H1 (cell line): Measurements from ENCODE around the gene COX7A2. TPM values are rescaled to one million over a fixed set of nuclear protein-coding genes. Genes with fewer than 3 reads are reported as not detected.

Source experiments
- CTCF ChIA-PET: fragments of 300-600 bp; sonication (Branson Sonifier 250); formaldehyde crosslinking; loops from one replicate; lab custom pipeline; 2021; ENCODE audit not compliant: partially characterized antibody; lab: Charles Lee
- POLR2A ChIA-PET: fragments of 300-600 bp; sonication (Branson Sonifier 250); formaldehyde crosslinking; loops from one replicate; lab custom pipeline; 2021; ENCODE audit warnings: inconsistent platforms; ENCODE audit not compliant: partially characterized antibody; lab: Charles Lee
- DNase-seq, 2 experiments: peaks; one replicate each; pipeline versions ENCODE4 v3.0.0 to v3.0.0-alpha.2; 2010 to 2022; ENCODE audit warnings: low spot score in 2 of 2, low read depth in 1 of 2, mixed read lengths in 1 of 2
- FAIRE-seq: peaks from 2 replicates; lab custom pipeline; 2011; peaks lifted over from hg19 to GRCh38; lab: Jason Lieb, UNC
- H2AFZ ChIP-seq: 2 replicates; pipeline ENCODE4 v1.8.1; 2012; ENCODE audit warnings: low read length, inconsistent platforms
- H2AK5ac ChIP-seq: 2 replicates; pipeline ENCODE4 v1.6.1; 2013; ENCODE audit warnings: low read depth, low read length
- H2BK120ac ChIP-seq: replicated peaks from 2 replicates; pipeline ENCODE3; 2013; ENCODE audit warnings: low read depth, low read length, inconsistent platforms
- H2BK12ac ChIP-seq: 2 replicates; pipeline ENCODE4 v1.6.1; 2013; ENCODE audit warnings: low read depth, low read length
- H2BK15ac ChIP-seq: 2 replicates; pipeline ENCODE4 v1.6.1; 2013; ENCODE audit warnings: low read length
- H2BK20ac ChIP-seq: 2 replicates; pipeline ENCODE4 v1.6.1; 2013; ENCODE audit warnings: low read length
- H2BK5ac ChIP-seq: 2 replicates; pipeline ENCODE4 v1.6.1; 2013; ENCODE audit warnings: low read depth, low read length
- H3K14ac ChIP-seq: 2 replicates; pipeline ENCODE4 v1.6.1; 2013; ENCODE audit warnings: inconsistent platforms; ENCODE audit not compliant: insufficient read length
- H3K18ac ChIP-seq: 2 replicates; pipeline ENCODE4 v1.6.1; 2013; ENCODE audit warnings: low read length; ENCODE audit errors: extremely low read depth
- H3K23ac ChIP-seq: 2 replicates; pipeline ENCODE4 v1.6.1; 2013; ENCODE audit warnings: inconsistent platforms; ENCODE audit not compliant: insufficient read length
- H3K23me2 ChIP-seq: 2 replicates; pipeline ENCODE4 v1.6.1; 2013; ENCODE audit warnings: low read depth, low read length
- H3K27ac ChIP-seq: 2 replicates; pipeline ENCODE4 v1.6.1; 2011; ENCODE audit warnings: low read depth, low read length, inconsistent platforms
- H3K27me3 ChIP-seq, 4 experiments: replicated peaks in 1 of 4; 1 replicate in 1 of 4; 2 replicates in 3 of 4; pipeline versions ENCODE4 v1.6.1 to v1.8.1; 2011 to 2013; ENCODE audit warnings: low read length in 3 of 4, mild to moderate bottlenecking in 3 of 4, inconsistent platforms in 2 of 4, mixed read lengths in 2 of 4, moderate library complexity in 1 of 4; ENCODE audit not compliant: control insufficient read depth in 3 of 4, insufficient read depth in 3 of 4; ENCODE audit errors: extremely low read depth in 1 of 4
- H3K36me3 ChIP-seq, 4 experiments: 2 replicates each; pipeline versions ENCODE4 v1.6.1 to v1.8.1; 2011 to 2013; ENCODE audit warnings: mild to moderate bottlenecking in 4 of 4, low read length in 3 of 4, moderate library complexity in 2 of 4, control low read depth in 1 of 4, inconsistent platforms in 1 of 4; ENCODE audit not compliant: insufficient read depth in 4 of 4, control insufficient read depth in 2 of 4
- H3K4ac ChIP-seq: replicated peaks from 2 replicates; pipeline ENCODE3; 2013; ENCODE audit warnings: low read length, low read depth, mixed read lengths, inconsistent platforms; ENCODE audit not compliant: insufficient read length
- H3K4me1 ChIP-seq, 4 experiments: replicated peaks in 1 of 4; 1 replicate in 1 of 4; 2 replicates in 3 of 4; pipeline versions ENCODE4 v1.6.1 to v1.8.1; 2011 to 2013; ENCODE audit warnings: low read length in 3 of 4, inconsistent platforms in 2 of 4, mixed read lengths in 1 of 4; ENCODE audit not compliant: insufficient read depth in 4 of 4, control insufficient read depth in 3 of 4
- H3K4me2 ChIP-seq, 2 experiments: 2 replicates each; pipeline versions ENCODE4 v1.6.1 to v1.8.1; 2011 to 2013; ENCODE audit warnings: low read depth in 2 of 2, low read length in 2 of 2, control low read depth in 1 of 2, inconsistent platforms in 1 of 2, mild to moderate bottlenecking in 1 of 2; ENCODE audit not compliant: insufficient read depth in 1 of 2
- H3K4me3 ChIP-seq, 4 experiments: fragments of 200-600, 300-600 bp in 1 of 4; sonication (generic), shearing (Covaris generic), sonication (Bioruptor Twin) in 1 of 4; 2 replicates each; pipeline versions ENCODE4 v1.5.1 to v1.8.1; 2011 to 2016; ENCODE audit warnings: low read length in 4 of 4, low read depth in 3 of 4, control low read depth in 2 of 4, inconsistent platforms in 2 of 4, mild to moderate bottlenecking in 2 of 4, mixed read lengths in 1 of 4, moderate library complexity in 1 of 4; ENCODE audit not compliant: insufficient read depth in 2 of 4; ENCODE audit errors: extremely low read depth in 1 of 4
- H3K56ac ChIP-seq: replicated peaks from 2 replicates; pipeline ENCODE3; 2013; ENCODE audit warnings: low read depth, mild to moderate bottlenecking, mixed read lengths, low read length, inconsistent platforms; ENCODE audit not compliant: insufficient read length
- H3K79me1 ChIP-seq: 2 replicates; pipeline ENCODE4 v1.6.1; 2013; ENCODE audit warnings: low read depth, low read length, control low read depth
- H3K79me2 ChIP-seq, 2 experiments: 2 replicates each; pipeline versions ENCODE4 v1.6.1 to v1.8.1; 2012 to 2013; ENCODE audit warnings: low read length in 2 of 2, mild to moderate bottlenecking in 2 of 2, inconsistent platforms in 1 of 2; ENCODE audit not compliant: insufficient read depth in 2 of 2, control insufficient read depth in 1 of 2
- H3K9ac ChIP-seq, 4 experiments: replicated peaks in 1 of 4; 1 replicate in 1 of 4; 2 replicates in 3 of 4; pipeline versions ENCODE4 v1.6.1 to v1.8.1; 2011 to 2013; ENCODE audit warnings: low read depth in 3 of 4, low read length in 3 of 4, control low read depth in 2 of 4, mild to moderate bottlenecking in 2 of 4, moderate library complexity in 2 of 4, inconsistent platforms in 1 of 4; ENCODE audit errors: extremely low read depth in 1 of 4
- H3K9me3 ChIP-seq, 2 experiments: 2 replicates each; pipeline versions ENCODE4 v1.6.1 to v1.8.1; 2012 to 2013; ENCODE audit warnings: mild to moderate bottlenecking in 2 of 2, moderate library complexity in 2 of 2, control low read depth in 1 of 2, inconsistent platforms in 1 of 2, low read depth in 1 of 2, low read length in 1 of 2, mixed read lengths in 1 of 2; ENCODE audit not compliant: insufficient read depth in 2 of 2
- H4K20me1 ChIP-seq, 2 experiments: replicated peaks in 1 of 2; 2 replicates each; pipeline versions ENCODE3 to v1.8.1; 2011 to 2013; ENCODE audit warnings: inconsistent platforms in 2 of 2, low read length in 2 of 2, mild to moderate bottlenecking in 1 of 2; ENCODE audit not compliant: insufficient read depth in 2 of 2, control insufficient read depth in 1 of 2
- H4K5ac ChIP-seq: 2 replicates; pipeline ENCODE4 v1.6.1; 2013; ENCODE audit warnings: low read length, low read depth, mixed read lengths, inconsistent platforms; ENCODE audit not compliant: insufficient read length
- H4K8ac ChIP-seq: 2 replicates; pipeline ENCODE4 v1.8.0; 2013; ENCODE audit warnings: mild to moderate bottlenecking, moderate library complexity, low read length, inconsistent platforms; ENCODE audit not compliant: insufficient read depth; ENCODE audit errors: extremely low read depth
- H4K91ac ChIP-seq: replicated peaks from 2 replicates; pipeline ENCODE3; 2013; ENCODE audit warnings: low read length, mixed read lengths, inconsistent platforms; ENCODE audit not compliant: insufficient read length
- BRCA1 ChIP-seq: IDR thresholded peaks from 2 replicates; pipeline ENCODE4 v1.6.1; 2012; ENCODE audit warnings: low read depth, low read length, improper control_type of control experiment
- MAX ChIP-seq: IDR thresholded peaks from 2 replicates; pipeline ENCODE4 v1.6.1; 2012; ENCODE audit warnings: inconsistent platforms
- RAD21 ChIP-seq, 2 experiments: IDR thresholded peaks in 1 of 2; conservative IDR thresholded peaks in 1 of 2; 2 replicates each; pipeline ENCODE4 v1.6.1; 2011; ENCODE audit warnings: low read depth in 2 of 2, low read length in 2 of 2, improper control_type of control experiment in 1 of 2, inconsistent platforms in 1 of 2, mild to moderate bottlenecking in 1 of 2, moderate library complexity in 1 of 2
- RNF2 ChIP-seq: fragments of 200-900, 300-1000 bp; sonication (generic); IDR thresholded peaks from 2 replicates; pipeline ENCODE4 v1.7.1; 2016; ENCODE audit warnings: borderline replicate concordance, low read depth, mild to moderate bottlenecking, antibody characterized with exemption, low read length; ENCODE audit not compliant: poor library complexity, severe bottlenecking; ENCODE audit errors: missing control alignments
- SP2 ChIP-seq: IDR thresholded peaks from 2 replicates; pipeline ENCODE4 v1.6.1; 2012; ENCODE audit warnings: mild to moderate bottlenecking, low read length, inconsistent platforms
- WGBS, 2 experiments: shearing (Covaris generic) in 1 of 2; methylation state at CpG; one replicate each; pipeline versions ENCODE4 v1.1.6 to v1.1.7; 2013 to 2015; ENCODE audit warnings: low lambda C conversion rate in 2 of 2, mixed read lengths in 2 of 2, inconsistent platforms in 1 of 2, low coverage in 1 of 2, missing lambda C conversion rate in 1 of 2; ENCODE audit not compliant: insufficient replicate concordance in 2 of 2, insufficient coverage in 1 of 2, insufficient read length in 1 of 2; ENCODE audit errors: extremely low coverage in 1 of 2, missing lambda C conversion rate in 1 of 2; 5-methylcytosine and 5-hydroxymethylcytosine counted together
- polyA plus RNA-seq, 7 experiments: library from polyadenylated mRNA; depleted of rRNA in 3 of 7; stranded (reverse) in 5 of 7; unstranded in 2 of 7; fragments of >200 nt in 5 of 7; fragments of 200-250 nt in 2 of 7; gene quantifications; 1 replicate in 5 of 7; 2 replicates in 1 of 7; 4 replicates in 1 of 7; pipeline versions ENCODE4 v1.2.1 to v1.2.3, GENCODE V29; 2011 to 2013; ENCODE audit warnings: missing spikeins in 2 of 7, mixed read lengths in 2 of 7
- total RNA-seq: library from RNA; stranded (reverse); fragmentation: NEBNext Ultra II Directional; extraction: Animal tissue kit (Norgen Biotek cat#: 25700); gene quantifications from 2 replicates; pipeline ENCODE4 v1.2.1, GENCODE V29; 2021

Gene COX7A2
- total and polyA plus RNA-seq, 2 of the 8 experiments (the other 6 are each of a cell fraction or from before 2014, with no cell fraction given): 262 to 468 TPM

DNA sequence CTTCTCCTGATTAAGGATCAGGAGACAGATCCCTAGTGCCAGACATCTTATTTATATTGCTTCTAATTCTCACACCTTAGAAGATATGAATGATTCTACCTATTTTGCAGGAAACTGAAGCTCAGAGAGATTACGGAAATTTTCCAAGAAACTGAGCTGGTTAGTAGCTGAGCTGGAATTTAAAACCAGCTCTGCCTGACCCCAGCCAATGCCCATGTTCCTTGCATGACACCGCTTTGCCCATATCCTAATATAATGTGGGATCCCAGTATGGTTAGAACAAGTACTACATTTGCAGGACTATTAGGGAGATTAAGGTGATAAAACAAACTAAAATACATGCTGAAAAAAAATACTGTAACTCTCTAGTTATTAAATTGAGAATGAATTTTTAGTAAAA lies 39.1 kb upstream of the COX7A2 start:
- Histone ChIP-seq H3K23ac (no peak overlapping the region), H3K18ac (no peak overlapping the region), H2BK120ac (no peak overlapping the region), H3K27ac (no peak overlapping the region), H3K27me3 (no peaks in the 10 kb centered on the region), H2BK12ac (no peak overlapping the region), H3K14ac (no peak overlapping the region), H3K4me1 (peaks cover 0 to 15% (median 1%) of the 10 kb centered on the region in 4 experiments; a peak in 2 of 7 replicates), H4K91ac (no peak overlapping the region), H3K4ac (no peak overlapping the region), H2AFZ (no peak overlapping the region), H3K79me1 (0 out of 2 replicates have a peak, but pooled peaks cover 3% of the 10 kb centered on the region), H3K79me2 (peaks cover 21 to 67% of the 10 kb centered on the region in 2 experiments), H4K5ac (no peak overlapping the region), H2BK20ac (no peak overlapping the region), H2BK5ac (no peak overlapping the region), H2BK15ac (no peak overlapping the region), H4K8ac (no peak overlapping the region), H3K4me2 (peak overlapping the region; percentile 45 to 92), H2AK5ac (no peak overlapping the region), H4K20me1 (peaks cover 2 to 4% of the 10 kb centered on the region in 2 experiments), H3K56ac (no peak overlapping the region), H3K36me3 (no peaks in the 10 kb centered on the region), H3K9me3 (no peaks in the 10 kb centered on the region), H3K23me2 (no peaks in the 10 kb centered on the region), H3K9ac (no peak overlapping the region), H3K4me3 (peak overlapping the region; percentile 10 to 99 (median 45); a peak in 5 of 8 replicates)
- ChIA-PET CTCF (interaction anchor here (1.2 to 8.7 kb wide), 3 partner anchors 10 to 72 kb away, joined by 3 to 66 read pairs (median 4); no protein-coding TSS in a partner anchor), POLR2A (interaction anchor here (0.9 to 1.2 kb wide), 2 partner anchors 39 to 48 kb away, joined by 3 to 6 read pairs; partner anchors contain the start of gene COX7A2)
- FAIRE-seq: no peak
- DNase-seq: no peak
- WGBS, 2 experiments: 52% methylated on average over 2 of the region's 2 CpGs; no CpG with 5 or more reads in 1 of the 2 experiments
- TF ChIP-seq SP2 (no peak), MAX (no peak), RNF2 (no peak), BRCA1 (no peak), RAD21 (IDR thresholded peaks at IDR 0.05 in 1 of 2, conservative IDR thresholded peaks at IDR 0.05 in 1 of 2; ENCODE audit: low read depth in 2 of 2, low read length in 2 of 2) (no peak)
